Ovary (tissue), 9 donors: ENCODE measurements around the gene CXCR4. TPM values are rescaled to one million over a fixed set of nuclear protein-coding genes. Genes with fewer than 3 reads are reported as not detected.
"Not testable (repeated sequence)": the region's sequence is repeated elsewhere in the genome, so short reads cannot be mapped to it uniquely, and the experiment has no call there.

Experiments
- DNase-seq, 5 donors: peaks; one replicate each; pipeline ENCODE4 v3.0.0-alpha.2; 2019 to 2020
- H3K27ac ChIP-seq, 2 donors: fragments of 200-600 bp; one replicate each; pipeline versions ENCODE4 v1.5.1 to v1.8.0; 2019 to 2022
- H3K27me3 ChIP-seq: fragments of 200-600 bp; one replicate; pipeline ENCODE4 v1.8.0; 2022
- H3K36me3 ChIP-seq: fragments of 200-600 bp; sonication (generic); one replicate; pipeline ENCODE4 v1.5.1; 2019
- H3K4me1 ChIP-seq: one replicate; pipeline ENCODE4 v1.8.1; 2013; ENCODE audit warnings: mild to moderate bottlenecking, moderate library complexity; ENCODE audit not compliant: insufficient read depth
- H3K4me3 ChIP-seq: fragments of 200-600 bp; sonication (generic); one replicate; pipeline ENCODE4 v1.5.1; 2017
- H3K9me3 ChIP-seq, 2 donors: fragments of 200-600 bp in 1 of 2; sonication (generic) in 1 of 2; one replicate each; pipeline versions ENCODE4 v1.5.1 to v1.8.1; 2013 to 2019; ENCODE audit warnings: mild to moderate bottlenecking in 1 of 2, moderate library complexity in 1 of 2
- CTCF ChIP-seq, 3 donors: fragments of 450-650 bp in 2 of 3; fragments of 200-600 bp in 1 of 3; IDR thresholded peaks; one replicate each; pipeline versions ENCODE4 v1.5.1 to v1.8.0; 2016 to 2022; ENCODE audit warnings: antibody characterized with exemption in 3 of 3, mild to moderate bottlenecking in 1 of 3
- EP300 ChIP-seq: sonication (generic); formaldehyde crosslinking; IDR thresholded peaks from one replicate; pipeline ENCODE4 v1.6.1; 2017; ENCODE audit warnings: antibody characterized with exemption
- POLR2A ChIP-seq: fragments of 450-650 bp; IDR thresholded peaks from one replicate; pipeline ENCODE4 v1.6.1; 2017; ENCODE audit warnings: antibody characterized with exemption, mild to moderate bottlenecking, moderate library complexity
- WGBS, 3 donors: extraction: QIAGEN DNeasy Blood & Tissue Kit in 1 of 3; methylation state at CpG; one replicate each; pipeline versions ENCODE4 v1.1.5 to v1.1.7; 2013 to 2017; 5-methylcytosine and 5-hydroxymethylcytosine counted together
- intact Hi-C, 4 donors: fragments of 100-400 bp; cut with DNase I; formaldehyde crosslinking; loops; one replicate each; pipeline versions ENCODE4 v1.11.0 to v1.15.1; 2022 to 2023
- polyA plus RNA-seq, 2 donors: library from polyadenylated mRNA; stranded (reverse); fragments of 200-250 nt in 1 of 2; fragments of 350-450 nt in 1 of 2; fragmentation: Illumina TruSeq in 1 of 2; extraction: RNeasy Lipid Tissue Mini Kit (QIAGEN cat#74804) in 1 of 2; gene quantifications; one replicate each; pipeline ENCODE4 v1.2.3, GENCODE V29; 2013 to 2014
- total RNA-seq, 7 donors: library from RNA; depleted of rRNA in 2 of 7; stranded (reverse); fragments of >200 nt in 2 of 7; fragmentation: NEBNext Ultra II Directional in 3 of 7; extraction: Animal tissue kit (Norgen Biotek cat#: 25700) in 3 of 7; gene quantifications; one replicate each; pipeline versions ENCODE4 v1.1.0 to v1.2.4, GENCODE V29; 2016 to 2023
- donor health status: DM: no; HTN: no; CAD: no; lungs with moderate emphysema.
- donor health status: DM: no; HTN: no; CAD: no.
- donor health status: Bipolar disorder and iron deficiency.
- donor health status: DM: yes; HTN: yes; CAD: no.
- donor health status: DM: no; HTN: no; CAD: no.
- donor health status: DM: yes; HTN: yes; CAD: no.

Gene CXCR4
- total and polyA plus RNA-seq, 9 donors = 2.7 to 33.0 (median 8.9) TPM

DNA sequence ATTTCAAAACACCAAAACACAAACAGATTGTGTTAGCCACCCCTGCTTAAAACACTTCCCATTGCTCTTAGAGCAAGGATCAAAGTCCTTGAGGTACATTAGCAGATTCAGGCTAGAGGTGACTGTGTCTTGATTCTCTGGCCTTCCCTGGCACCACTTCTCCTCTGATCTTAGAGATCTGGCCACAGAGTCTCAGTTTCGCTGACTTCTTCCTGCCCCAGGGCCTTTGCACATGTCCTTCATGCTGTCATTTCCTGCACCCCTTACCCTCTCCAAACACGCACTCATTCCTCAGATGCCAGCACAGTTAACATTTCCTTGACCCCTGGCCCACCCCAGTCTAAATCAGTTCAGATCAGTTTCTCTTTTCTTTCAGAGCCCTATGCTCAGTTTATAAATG is 16.9 kb downstream of the CXCR4 start:
- no peak for TF ChIP-seq EP300
- TF ChIP-seq POLR2A = no peak
- TF ChIP-seq CTCF (IDR thresholded peaks at IDR 0.05) = no peak
- Histone ChIP-seq H3K4me1 (no peaks in the 10 kb centered on the region), H3K27ac (no peak overlapping the region), H3K36me3 (no peaks in the 10 kb centered on the region), H3K27me3 (no peaks in the 10 kb centered on the region), H3K4me3 (no peak overlapping the region), H3K9me3 (no peaks in the 10 kb centered on the region)
- 89 to 98% (median 96%) methylated on average over 2 of the region's 2 CpGs for WGBS, 3 donors
- intact Hi-C loops = no loop called here
- no peak for DNase-seq

GRCh38 chr2:136098441-136098840 is 19.5 kb downstream of the CXCR4 start:
- intact Hi-C loops = no loop called here
- no peaks in the 10 kb centered on the region for H3K36me3 ChIP-seq
- TF ChIP-seq POLR2A (no peak), CTCF (IDR thresholded peaks at IDR 0.05) (no peak), EP300 (no peak)
- H3K27ac ChIP-seq = no peak overlapping the region
- H3K4me1 ChIP-seq = no peaks in the 10 kb centered on the region
- H3K9me3 ChIP-seq = no peaks in the 10 kb centered on the region
- H3K4me3 ChIP-seq = no peak overlapping the region
- H3K27me3 ChIP-seq = no peaks in the 10 kb centered on the region
- DNase-seq = no peak
- WGBS, 3 donors = 87 to 94% (median 91%) methylated on average over 4 of the region's 4 CpGs

DNA sequence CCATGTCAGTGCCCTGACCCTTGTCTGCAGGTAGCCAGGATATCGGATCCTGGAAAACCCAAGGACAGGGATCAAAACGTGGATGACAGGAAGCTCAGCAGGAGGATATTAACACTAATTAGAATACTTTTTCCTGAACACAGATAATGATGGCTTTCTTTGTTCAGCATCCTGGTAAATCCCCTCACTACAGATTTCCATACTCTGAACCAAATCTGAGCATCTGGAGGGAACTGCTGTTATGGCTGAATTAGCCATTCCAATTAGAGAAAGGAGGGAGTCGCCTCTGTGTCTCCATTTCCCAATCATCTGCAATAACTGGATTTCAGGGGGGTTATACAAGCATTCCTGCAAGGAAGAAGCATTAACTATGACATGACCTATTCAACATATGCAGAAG is 24.4 kb downstream of the CXCR4 start:
- intact Hi-C loops = no loop called here
- no peak overlapping the region for H3K4me3 ChIP-seq
- no peaks in the 10 kb centered on the region for H3K36me3 ChIP-seq
- WGBS, 3 donors = 29 to 45% (median 33%) methylated on average over 3 of the region's 3 CpGs
- TF ChIP-seq CTCF (IDR thresholded peaks at IDR 0.05) (no peak), POLR2A (no peak), EP300 (no peak)
- H3K9me3 ChIP-seq = no peaks in the 10 kb centered on the region
- H3K4me1 ChIP-seq = no peaks in the 10 kb centered on the region
- DNase-seq = no peak
- no peak overlapping the region for H3K27ac ChIP-seq
- no peaks in the 10 kb centered on the region for H3K27me3 ChIP-seq

- no peaks in the 10 kb centered on the region for H3K27me3 ChIP-seq
- no peak overlapping the region for H3K27ac ChIP-seq
- no peaks in the 10 kb centered on the region for H3K4me1 ChIP-seq
- TF ChIP-seq CTCF (IDR thresholded peaks at IDR 0.05) (no peak), EP300 (no peak)
- no peak for DNase-seq
- H3K36me3 ChIP-seq = no peaks in the 10 kb centered on the region
- no peak overlapping the region for H3K4me3 ChIP-seq
- WGBS, 3 donors = 25 to 52% (median 39%) methylated on average over 1 of the region's 1 CpG
- intact Hi-C loops = no loop called here
- H3K9me3 ChIP-seq = no peaks in the 10 kb centered on the region
These were observed 26.1 kb downstream of the CXCR4 start for GRCh38 chr2:136091899-136092298.

- 90 to 95% (median 95%) methylated on average over 43 of the region's 43 CpGs for WGBS, 3 donors
- H3K4me1 ChIP-seq, H3K36me3 ChIP-seq, H3K4me3 ChIP-seq, H3K27me3 ChIP-seq, H3K27ac ChIP-seq, H3K9me3 ChIP-seq, DNase-seq, intact Hi-C loops: not testable (repeated sequence)
These were observed 30.0 kb downstream of the CXCR4 start for GRCh38 chr2:136087901-136088460.
